Neural progenitor cell (in vitro differentiated cells): ENCODE measurements around the gene ZAR1L. TPM values are rescaled to one million over a fixed set of nuclear protein-coding genes. Genes with fewer than 3 reads are reported as not detected.

Experiments used
- DNase-seq: peaks from one replicate; pipeline ENCODE4 v3.0.0-alpha.2; 2016; ENCODE audit warnings: low spot score
- H2AFZ ChIP-seq: fragments of 200-600 bp; sonication (generic); replicated peaks from 2 replicates; pipeline ENCODE4 v1.6.1; 2016; ENCODE audit warnings: antibody characterized with exemption
- H3F3A ChIP-seq: fragments of 200-600 bp; sonication (generic); 2 replicates; pipeline ENCODE4 v1.6.1; 2016; ENCODE audit warnings: antibody characterized with exemption, low read depth
- H3K27ac ChIP-seq: fragments of 200-600 bp; sonication (generic); 2 replicates; pipeline ENCODE4 v1.5.1; 2016; ENCODE audit warnings: mild to moderate bottlenecking
- H3K27me3 ChIP-seq: fragments of 200-600 bp; sonication (generic); 2 replicates; pipeline ENCODE4 v1.6.1; 2016; ENCODE audit warnings: mild to moderate bottlenecking, moderate library complexity
- H3K36me3 ChIP-seq: fragments of 200-600 bp; sonication (generic); 2 replicates; pipeline ENCODE4 v1.5.1; 2016
- H3K4me1 ChIP-seq: fragments of 200-600 bp; sonication (generic); 2 replicates; pipeline ENCODE4 v1.6.1; 2016; ENCODE audit warnings: mixed run types
- H3K4me2 ChIP-seq: fragments of 200-600 bp; sonication (generic); 2 replicates; pipeline ENCODE4 v1.6.1; 2016
- H3K4me3 ChIP-seq: fragments of 200-600 bp; sonication (generic); 2 replicates; pipeline ENCODE4 v1.5.1; 2016
- H3K79me2 ChIP-seq: fragments of 200-600 bp; sonication (generic); 2 replicates; pipeline ENCODE4 v1.6.1; 2016; ENCODE audit warnings: low read depth
- H3K9ac ChIP-seq: fragments of 200-600 bp; sonication (generic); 2 replicates; pipeline ENCODE4 v1.6.1; 2016
- H3K9me3 ChIP-seq: fragments of 200-600 bp; sonication (generic); 2 replicates; pipeline ENCODE4 v1.5.1; 2016; ENCODE audit warnings: low read depth
- H4K20me1 ChIP-seq: fragments of 200-600 bp; sonication (generic); 2 replicates; pipeline ENCODE4 v1.6.1; 2016; ENCODE audit warnings: low read depth
- H3K27ac Mint-ChIP-seq: 3 replicates; pipeline ENCODE4 v1.8.0; 2021; ENCODE audit warnings: mixed read lengths
- H3K27me3 Mint-ChIP-seq: 2 replicates; pipeline ENCODE4 v1.8.0; 2022; ENCODE audit warnings: low read depth, mild to moderate bottlenecking, inconsistent platforms, moderate library complexity, mixed read lengths; ENCODE audit not compliant: insufficient read depth
- H3K36me3 Mint-ChIP-seq: 3 replicates; pipeline ENCODE4 v1.8.0; 2021; ENCODE audit warnings: mixed read lengths
- H3K4me1 Mint-ChIP-seq: 3 replicates; pipeline ENCODE4 v1.8.0; 2021; ENCODE audit warnings: mixed read lengths
- H3K4me3 Mint-ChIP-seq: 3 replicates; pipeline ENCODE4 v1.8.0; 2021; ENCODE audit warnings: mild to moderate bottlenecking, moderate library complexity, mixed read lengths
- H3K9me3 Mint-ChIP-seq: 3 replicates; pipeline ENCODE4 v1.8.0; 2020; ENCODE audit warnings: mixed read lengths
- EZH2 ChIP-seq: fragments of 200-600 bp; sonication (generic); IDR thresholded peaks from 2 replicates; pipeline ENCODE4 v1.6.1; 2017; ENCODE audit warnings: antibody characterized with exemption, mild to moderate bottlenecking, moderate library complexity
- EZH2phosphoT487 ChIP-seq: fragments of 200-600 bp; sonication (generic); IDR thresholded peaks from 2 replicates; pipeline ENCODE4 v1.6.1; 2017; ENCODE audit warnings: antibody characterized with exemption
- total RNA-seq: library from RNA; depleted of rRNA; stranded (reverse); fragments of >200 nt; gene quantifications from 2 replicates; pipeline ENCODE4 v1.2.3, GENCODE V29; 2015; ENCODE audit warnings: low replicate concordance
- TF ChIP-seq, protein P1 (sequence below): fragments of 200-600 bp; sonication (generic); IDR thresholded peaks from 2 replicates; pipeline ENCODE4 v1.5.1; 2017; ENCODE audit warnings: antibody characterized with exemption, mild to moderate bottlenecking

The ZAR1L gene
- total RNA-seq, 1 donor from 2014 or later: 2.2 TPM

DNA sequence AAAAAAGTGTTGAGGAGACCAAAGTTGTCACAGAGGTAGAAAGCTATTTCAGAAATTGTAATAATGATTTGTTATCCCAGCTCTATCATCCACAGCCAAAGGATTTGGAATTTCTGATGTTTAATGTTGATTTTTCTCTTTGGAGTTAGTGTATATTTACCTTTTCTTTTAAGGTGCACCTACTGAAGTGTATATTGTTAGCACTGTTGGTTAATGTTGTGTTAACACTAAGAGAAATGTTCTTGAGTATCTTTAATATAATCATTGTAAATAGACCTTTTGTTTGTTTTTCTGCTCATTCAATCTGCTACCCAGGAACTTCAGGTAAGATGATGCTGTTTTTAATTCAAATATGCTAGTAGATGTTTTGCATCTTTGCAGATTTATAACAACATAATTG, 57.5 kb downstream of the ZAR1L start:
- H3K36me3 ChIP-seq: no peaks in the 10 kb centered on the region
- H3K4me3 ChIP-seq: no peak overlapping the region
- Mint-ChIP-seq H3K36me3 (no peaks in the 10 kb centered on the region), H3K27me3 (peaks cover 5% of the 10 kb centered on the region), H3K4me3 (no peak overlapping the region), H3K9me3 (no peaks in the 10 kb centered on the region), H3K27ac (no peak overlapping the region), H3K4me1 (peaks cover 10% of the 10 kb centered on the region)
- no peaks in the 10 kb centered on the region for H3K27me3 ChIP-seq
- H3K27ac ChIP-seq: no peak overlapping the region
- H3K79me2 ChIP-seq: no peaks in the 10 kb centered on the region
- no peak overlapping the region for H3K9ac ChIP-seq
- no peaks in the 10 kb centered on the region for H3K9me3 ChIP-seq
- H3K4me2 ChIP-seq: no peak overlapping the region
- no peaks in the 10 kb centered on the region for H4K20me1 ChIP-seq
- H3F3A ChIP-seq: no peaks in the 10 kb centered on the region
- TF ChIP-seq EZH2: no peak
- TF ChIP-seq, protein P1, sequence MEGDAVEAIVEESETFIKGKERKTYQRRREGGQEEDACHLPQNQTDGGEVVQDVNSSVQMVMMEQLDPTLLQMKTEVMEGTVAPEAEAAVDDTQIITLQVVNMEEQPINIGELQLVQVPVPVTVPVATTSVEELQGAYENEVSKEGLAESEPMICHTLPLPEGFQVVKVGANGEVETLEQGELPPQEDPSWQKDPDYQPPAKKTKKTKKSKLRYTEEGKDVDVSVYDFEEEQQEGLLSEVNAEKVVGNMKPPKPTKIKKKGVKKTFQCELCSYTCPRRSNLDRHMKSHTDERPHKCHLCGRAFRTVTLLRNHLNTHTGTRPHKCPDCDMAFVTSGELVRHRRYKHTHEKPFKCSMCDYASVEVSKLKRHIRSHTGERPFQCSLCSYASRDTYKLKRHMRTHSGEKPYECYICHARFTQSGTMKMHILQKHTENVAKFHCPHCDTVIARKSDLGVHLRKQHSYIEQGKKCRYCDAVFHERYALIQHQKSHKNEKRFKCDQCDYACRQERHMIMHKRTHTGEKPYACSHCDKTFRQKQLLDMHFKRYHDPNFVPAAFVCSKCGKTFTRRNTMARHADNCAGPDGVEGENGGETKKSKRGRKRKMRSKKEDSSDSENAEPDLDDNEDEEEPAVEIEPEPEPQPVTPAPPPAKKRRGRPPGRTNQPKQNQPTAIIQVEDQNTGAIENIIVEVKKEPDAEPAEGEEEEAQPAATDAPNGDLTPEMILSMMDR: no peak
- H2AFZ ChIP-seq: no peak overlapping the region
- no peaks in the 10 kb centered on the region for H3K4me1 ChIP-seq
- DNase-seq: no peak

DNA sequence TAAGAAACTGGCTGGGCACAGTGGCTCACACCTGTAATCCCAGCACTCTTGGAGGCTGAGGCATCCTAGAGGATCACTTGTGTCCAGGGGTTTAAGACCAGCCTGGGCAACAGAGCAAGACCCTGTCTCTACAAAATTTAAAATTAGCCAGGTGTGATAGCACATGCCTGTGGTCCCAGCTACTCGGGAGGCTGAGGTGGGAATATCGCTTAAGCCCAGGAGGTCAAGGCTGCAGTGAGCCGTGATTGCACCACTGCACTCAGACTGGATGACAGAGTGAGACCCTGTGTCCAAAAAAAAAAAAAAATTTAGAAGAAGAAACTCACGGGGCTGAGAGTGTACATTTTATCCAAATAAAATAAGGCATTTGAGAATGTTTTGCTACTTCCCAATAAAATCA, 58.9 kb downstream of the ZAR1L start:
- Histone ChIP-seq H3K9ac (no peak overlapping the region), H3K9me3 (no peaks in the 10 kb centered on the region), H3K27me3 (no peaks in the 10 kb centered on the region), H3K4me2 (no peak overlapping the region), H3F3A (no peaks in the 10 kb centered on the region), H3K4me3 (no peak overlapping the region), H3K27ac (no peak overlapping the region), H3K4me1 (no peaks in the 10 kb centered on the region), H2AFZ (no peak overlapping the region), H4K20me1 (no peaks in the 10 kb centered on the region), H3K79me2 (no peaks in the 10 kb centered on the region), H3K36me3 (no peaks in the 10 kb centered on the region)
- DNase-seq: no peak
- Mint-ChIP-seq H3K27ac (no peak overlapping the region), H3K4me3 (no peak overlapping the region), H3K9me3 (no peaks in the 10 kb centered on the region), H3K27me3 (peaks cover 5% of the 10 kb centered on the region), H3K4me1 (peaks cover under 1% of the 10 kb centered on the region), H3K36me3 (no peaks in the 10 kb centered on the region)
- TF ChIP-seq, protein P1: no peak
- TF ChIP-seq EZH2: no peak

DNA sequence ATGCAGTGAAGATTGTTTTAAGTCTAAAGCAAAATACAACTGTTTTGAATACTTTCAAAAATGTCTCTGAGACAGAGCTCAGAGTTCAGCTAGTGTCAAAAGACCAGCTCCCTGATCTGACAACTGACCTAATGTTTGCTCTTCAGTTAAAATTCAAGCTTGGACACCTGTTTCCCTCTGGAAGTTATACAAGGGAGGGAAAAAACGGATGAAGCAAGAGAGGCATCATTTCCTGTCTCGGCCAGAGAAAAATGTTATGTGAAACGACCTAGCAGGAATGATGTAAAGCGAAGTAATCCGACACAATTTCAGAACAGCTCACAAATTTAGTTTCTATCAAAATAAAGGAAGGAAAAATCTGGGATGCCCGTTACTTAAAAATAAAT, 59.4 kb downstream of the ZAR1L start:
- no peak overlapping the region for H3K27ac ChIP-seq
- no peak overlapping the region for H3K4me3 ChIP-seq
- no peak overlapping the region for H3K4me3 Mint-ChIP-seq
- no peaks in the 10 kb centered on the region for H3K4me1 ChIP-seq
- no peak overlapping the region for H3K27ac Mint-ChIP-seq
- no peak overlapping the region for H3K4me2 ChIP-seq
- H3K79me2 ChIP-seq: no peaks in the 10 kb centered on the region
- no peaks in the 10 kb centered on the region for H3K4me1 Mint-ChIP-seq
- H3K27me3 ChIP-seq: no peaks in the 10 kb centered on the region
- H4K20me1 ChIP-seq: no peaks in the 10 kb centered on the region
- peaks cover 5% of the 10 kb centered on the region for H3K27me3 Mint-ChIP-seq
- no peaks in the 10 kb centered on the region for H3K9me3 Mint-ChIP-seq
- DNase-seq: no peak
- H3K9ac ChIP-seq: no peak overlapping the region
- H3K36me3 ChIP-seq: no peaks in the 10 kb centered on the region
- H3K36me3 Mint-ChIP-seq: no peaks in the 10 kb centered on the region
- no peaks in the 10 kb centered on the region for H3F3A ChIP-seq
- H3K9me3 ChIP-seq: no peaks in the 10 kb centered on the region
- no peak overlapping the region for H2AFZ ChIP-seq
- no peak for TF ChIP-seq EZH2phosphoT487
- TF ChIP-seq, protein P1: no peak
- TF ChIP-seq EZH2: no peak
